MCF 10A (cell line): Measurements from ENCODE around the gene PLCG2. TPM values are rescaled to one million over a fixed set of nuclear protein-coding genes. Genes with fewer than 3 reads are reported as not detected.

ENCODE experiments used
- BruUV-seq: library from RNA; stranded (reverse); fragments of 400-500 nt; replicated peaks from 2 replicates; lab custom pipeline; 2021; lab: Mats Ljungman, UMichigan
- CTCF ChIA-PET: fragments of 300-600 bp; sonication (Branson Sonifier 250); formaldehyde crosslinking; extraction: SDS; loops from one replicate; lab custom pipeline; 2021; ENCODE audit warnings: antibody characterized with exemption, inconsistent platforms; lab: Yijun Ruan, JAX
- POLR2A ChIA-PET: fragments of 300-600, 350-650 bp; sonication (Branson Sonifier 250); formaldehyde crosslinking; extraction: SDS; loops from one replicate; lab custom pipeline; 2020; ENCODE audit warnings: antibody characterized with exemption, inconsistent platforms; lab: Yijun Ruan, JAX
- DNase-seq: peaks from one replicate; pipeline ENCODE4 v3.0.0-alpha.2; 2018; ENCODE audit not compliant: unreplicated experiment
- H3K27ac Mint-ChIP-seq: one replicate; pipeline ENCODE4 v1.8.0; 2022; ENCODE audit warnings: mild to moderate bottlenecking, low read depth, mixed read lengths; ENCODE audit not compliant: unreplicated experiment
- H3K27me3 Mint-ChIP-seq: one replicate; pipeline ENCODE4 v1.8.0; 2022; ENCODE audit warnings: mixed read lengths; ENCODE audit not compliant: insufficient read depth, unreplicated experiment
- H3K36me3 Mint-ChIP-seq: one replicate; pipeline ENCODE4 v1.8.0; 2022; ENCODE audit warnings: mild to moderate bottlenecking, moderate library complexity, mixed read lengths; ENCODE audit not compliant: insufficient read depth, unreplicated experiment
- H3K4me1 Mint-ChIP-seq: one replicate; pipeline ENCODE4 v1.8.0; 2022; ENCODE audit warnings: mixed read lengths; ENCODE audit not compliant: insufficient read depth, unreplicated experiment
- H3K4me3 Mint-ChIP-seq: one replicate; pipeline ENCODE4 v1.8.0; 2022; ENCODE audit warnings: mild to moderate bottlenecking, moderate library complexity, mixed read lengths; ENCODE audit not compliant: unreplicated experiment
- H3K9me3 Mint-ChIP-seq: one replicate; pipeline ENCODE4 v1.8.0; 2022; ENCODE audit warnings: mixed read lengths; ENCODE audit not compliant: unreplicated experiment
- CTCF ChIP-seq: fragments of 200-600 bp; IDR thresholded peaks from one replicate; pipeline ENCODE4 v1.8.0; 2022; ENCODE audit warnings: antibody characterized with exemption, mild to moderate bottlenecking; ENCODE audit not compliant: unreplicated experiment
- intact Hi-C: fragments of 100-400 bp; cut with micrococcal nuclease; formaldehyde crosslinking; loops from 2 replicates; pipeline ENCODE4 v1.14.1; 2022
- total RNA-seq: library from RNA; stranded (reverse); gene quantifications from 2 replicates; pipeline ENCODE4 v1.2.3, GENCODE V29; 2022

Gene PLCG2
- total RNA-seq, 1 experiment from 2014 or later: 5.2 TPM

- Mint-ChIP-seq H3K4me3 (no peak overlapping the region), H3K9me3 (no peaks in the 10 kb centered on the region), H3K27ac (no peak overlapping the region), H3K27me3 (no peaks in the 10 kb centered on the region), H3K36me3 (no peaks in the 10 kb centered on the region), H3K4me1 (peaks cover 6% of the 10 kb centered on the region)
- no peak for TF ChIP-seq CTCF
- POLR2A ChIA-PET: no interaction called here
- BruUV-seq: no TSS peak
- DNase-seq: peak; percentile 23
- intact Hi-C loops: no loop called here
- CTCF ChIA-PET: interaction anchor here (0.5 kb wide), 1 partner anchor 48 kb away, joined by 5 read pairs; no protein-coding TSS in a partner anchor
Measured at GRCh38 chr16:81836279-81837054, 57.4 kb downstream of the PLCG2 start.

DNA sequence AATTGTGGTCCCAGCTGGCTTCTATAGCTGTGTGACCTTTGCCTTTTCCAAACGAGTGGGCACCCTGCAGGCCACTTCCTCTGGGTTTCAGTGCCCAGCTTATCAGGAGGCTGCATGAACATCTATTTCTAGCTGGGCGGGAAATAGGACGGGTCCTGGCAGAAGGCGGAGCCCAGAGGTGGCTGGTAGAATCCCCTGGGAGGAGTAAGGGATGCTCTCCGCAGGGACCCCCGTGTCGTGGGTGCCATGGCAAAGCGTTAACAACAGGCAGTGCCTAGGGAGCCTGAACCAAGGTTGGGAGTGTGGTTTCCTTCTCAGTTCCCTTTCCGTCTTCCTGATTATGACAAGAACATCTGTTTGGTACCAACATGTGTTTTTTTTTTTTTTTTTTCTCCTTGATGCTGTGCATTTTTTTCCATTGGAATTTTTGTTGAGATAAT, 58.2 kb downstream of the PLCG2 start:
- no peak for TF ChIP-seq CTCF
- DNase-seq: no peak
- BruUV-seq: no TSS peak
- Mint-ChIP-seq H3K27ac (no peak overlapping the region), H3K36me3 (no peaks in the 10 kb centered on the region), H3K4me1 (peaks cover 6% of the 10 kb centered on the region), H3K9me3 (no peaks in the 10 kb centered on the region), H3K4me3 (no peak overlapping the region), H3K27me3 (no peaks in the 10 kb centered on the region)
- CTCF ChIA-PET: no interaction called here
- intact Hi-C loops: no loop called here
- POLR2A ChIA-PET: no interaction called here

GRCh38 chr16:81838794-81839193, 59.7 kb downstream of the PLCG2 start:
- Mint-ChIP-seq H3K4me1 (peaks cover 19% of the 10 kb centered on the region), H3K27me3 (no peaks in the 10 kb centered on the region), H3K9me3 (no peaks in the 10 kb centered on the region), H3K27ac (no peak overlapping the region), H3K36me3 (no peaks in the 10 kb centered on the region), H3K4me3 (no peak overlapping the region)
- intact Hi-C loops: no loop called here
- TF ChIP-seq CTCF: no peak
- BruUV-seq: no TSS peak
- DNase-seq: peak; percentile 54
- ChIA-PET POLR2A (no interaction called here), CTCF (no interaction called here)

GRCh38 chr16:81841722-81842121, 62.6 kb downstream of the PLCG2 start:
- no TSS peak for BruUV-seq
- H3K4me1 Mint-ChIP-seq: peaks cover 13% of the 10 kb centered on the region
- no peak overlapping the region for H3K27ac Mint-ChIP-seq
- H3K4me3 Mint-ChIP-seq: no peak overlapping the region
- H3K9me3 Mint-ChIP-seq: no peaks in the 10 kb centered on the region
- TF ChIP-seq CTCF: no peak
- ChIA-PET POLR2A (no interaction called here), CTCF (interaction anchor here (0.6 to 0.7 kb wide), 2 partner anchors 14 to 915 kb away, joined by 3 read pairs; no protein-coding TSS in a partner anchor)
- no peaks in the 10 kb centered on the region for H3K36me3 Mint-ChIP-seq
- DNase-seq: no peak
- intact Hi-C loops: no loop called here
- no peaks in the 10 kb centered on the region for H3K27me3 Mint-ChIP-seq
